ENCODE data around the gene ALG14.
"Not testable (repeated sequence)": the region's sequence is repeated elsewhere in the genome, so short reads cannot be mapped to it uniquely, and the experiment has no call there.

Gene ALG14

DNA sequence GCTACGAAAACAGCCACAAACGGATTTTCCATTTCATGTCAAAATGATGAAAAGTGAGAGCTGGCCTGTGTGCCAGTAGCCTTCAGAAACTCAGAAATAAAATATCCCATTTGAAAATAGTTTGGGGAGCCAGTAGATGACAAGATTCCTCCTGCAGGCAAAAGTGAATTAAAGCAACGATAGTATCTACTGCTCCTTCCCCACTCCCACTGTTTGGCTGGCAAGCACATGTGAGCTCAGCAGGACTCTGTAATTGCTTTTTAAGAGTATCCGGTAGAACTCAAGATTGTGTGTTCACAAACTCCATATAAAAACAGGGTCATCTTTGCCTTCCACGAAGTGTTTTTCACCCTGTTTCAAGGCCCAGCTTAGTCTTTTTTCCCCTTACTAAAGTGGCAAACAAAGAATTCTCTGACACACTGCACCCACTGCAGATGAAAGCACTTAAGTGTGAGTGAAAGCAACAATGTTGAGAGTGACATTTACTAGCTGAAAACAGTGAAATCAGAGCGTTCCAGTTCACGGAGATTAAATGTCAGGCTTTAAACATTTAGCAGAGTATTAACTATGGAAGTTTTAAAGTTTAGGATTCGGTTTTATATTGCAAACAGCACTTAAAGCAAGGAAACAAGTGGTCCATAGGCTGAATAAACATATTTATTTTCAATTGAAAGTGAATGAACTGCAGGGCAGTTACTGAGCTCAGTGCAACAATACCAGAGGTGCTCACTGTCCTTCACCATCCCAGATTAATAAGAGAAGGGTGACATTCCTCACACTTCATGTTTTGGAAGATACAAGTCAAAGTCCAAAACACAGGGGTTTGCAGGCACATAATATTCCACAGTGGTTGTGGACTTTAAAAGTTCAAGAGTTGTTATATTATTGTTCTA lies 70.0 kb downstream of the ALG14 start:
- DNase-seq = no peak

GRCh38 chr1:95002164-95002539 lies 70.6 kb downstream of the ALG14 start:
- DNase-seq = no peak

GRCh38 chr1:94999456-95000131 lies 73.2 kb downstream of the ALG14 start:
- no peak for DNase-seq

DNA sequence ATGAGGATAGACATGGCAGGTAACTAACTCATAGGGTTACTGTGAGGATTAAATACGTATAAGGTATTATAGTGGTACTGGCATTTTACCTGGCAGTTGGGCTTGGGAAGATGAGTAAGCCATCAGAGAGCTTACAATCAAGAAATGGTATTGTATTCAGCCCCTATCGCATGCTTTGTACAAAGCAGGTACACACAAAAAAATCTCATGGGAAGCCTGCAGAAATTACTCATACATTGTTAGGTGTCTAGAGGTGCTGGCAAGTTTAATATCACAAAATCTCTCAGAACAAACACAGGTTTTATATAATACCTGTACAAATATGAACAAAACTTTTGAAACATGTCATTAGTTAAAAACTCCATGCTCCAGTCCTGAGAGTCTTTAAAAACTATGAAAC lies 74.0 kb downstream of the ALG14 start:
- DNase-seq = no peak

- no peak for DNase-seq
Measured at GRCh38 chr1:94998114-94998513, 74.6 kb downstream of the ALG14 start.

DNA sequence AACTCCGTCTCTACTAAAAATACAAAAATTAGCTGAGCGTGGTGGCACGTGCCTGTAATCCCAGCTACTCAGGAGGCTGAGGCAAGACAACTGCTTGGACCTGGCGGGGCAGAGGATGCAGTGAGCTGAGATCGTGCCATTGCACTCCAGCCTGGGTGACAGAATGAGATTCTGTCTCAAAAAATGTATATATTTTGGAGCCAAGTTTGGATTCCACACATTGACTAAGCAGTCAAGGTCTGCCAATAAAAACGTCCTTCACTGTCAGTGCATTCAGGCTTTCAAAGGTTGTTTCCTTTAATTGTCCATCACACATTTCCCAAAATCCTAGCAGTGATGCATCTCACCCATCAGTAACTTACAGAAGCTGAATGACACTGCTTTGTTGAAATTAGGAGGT lies 77.2 kb downstream of the ALG14 start:
- not testable (repeated sequence) for DNase-seq

DNA sequence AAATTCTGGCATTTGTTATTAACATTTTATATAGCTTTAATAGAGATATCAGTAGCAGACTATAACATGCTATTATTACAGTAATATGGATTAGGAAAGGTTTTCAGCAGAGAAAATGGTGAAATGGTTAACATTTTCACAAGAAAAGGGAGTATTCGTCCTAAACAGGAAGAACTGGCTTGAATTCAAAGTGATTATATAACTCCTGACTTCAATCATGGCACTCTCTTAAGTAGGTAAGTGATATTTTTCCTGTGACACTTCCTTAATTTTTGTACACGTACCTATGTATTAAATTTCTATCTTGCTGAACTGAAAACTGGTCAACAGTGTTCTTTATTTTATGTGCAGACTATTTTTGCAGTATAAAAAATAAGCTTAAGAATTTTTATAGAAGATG lies 77.9 kb downstream of the ALG14 start:
- no peak for DNase-seq

DNA sequence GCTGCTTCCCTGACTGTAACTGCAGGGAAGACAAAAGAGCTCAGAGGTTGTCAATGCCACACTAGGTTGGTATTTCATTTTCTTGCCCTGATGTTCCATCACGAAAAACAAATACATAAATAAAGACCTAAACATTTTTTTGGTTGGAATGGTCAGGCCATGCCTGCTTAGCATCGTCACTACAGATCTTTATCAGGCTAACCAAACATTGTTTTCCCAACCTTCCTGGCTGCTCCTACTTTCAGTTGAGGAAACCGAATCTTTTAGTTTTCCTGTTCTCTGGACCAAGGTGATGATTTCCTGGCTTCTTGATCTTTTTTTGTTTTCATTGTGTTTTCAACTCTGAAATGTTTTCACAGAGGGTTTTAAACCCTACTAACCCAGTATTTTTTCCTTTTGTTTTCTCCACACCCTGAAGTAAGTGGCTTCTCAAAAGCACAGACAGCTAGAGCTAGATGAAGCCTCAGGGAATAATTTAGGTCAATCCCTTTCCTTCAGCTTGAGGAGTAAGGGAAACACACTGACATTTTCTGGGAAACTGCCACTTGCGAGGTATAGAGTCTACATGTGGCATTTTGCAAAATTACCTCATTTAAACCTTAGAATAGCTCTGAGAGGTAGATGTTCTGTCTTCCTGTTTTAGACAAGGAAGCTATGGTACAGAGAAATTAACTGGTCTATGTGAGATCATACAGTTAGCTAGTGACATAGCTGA lies 78.7 kb downstream of the ALG14 start:
- no peak for DNase-seq

DNA sequence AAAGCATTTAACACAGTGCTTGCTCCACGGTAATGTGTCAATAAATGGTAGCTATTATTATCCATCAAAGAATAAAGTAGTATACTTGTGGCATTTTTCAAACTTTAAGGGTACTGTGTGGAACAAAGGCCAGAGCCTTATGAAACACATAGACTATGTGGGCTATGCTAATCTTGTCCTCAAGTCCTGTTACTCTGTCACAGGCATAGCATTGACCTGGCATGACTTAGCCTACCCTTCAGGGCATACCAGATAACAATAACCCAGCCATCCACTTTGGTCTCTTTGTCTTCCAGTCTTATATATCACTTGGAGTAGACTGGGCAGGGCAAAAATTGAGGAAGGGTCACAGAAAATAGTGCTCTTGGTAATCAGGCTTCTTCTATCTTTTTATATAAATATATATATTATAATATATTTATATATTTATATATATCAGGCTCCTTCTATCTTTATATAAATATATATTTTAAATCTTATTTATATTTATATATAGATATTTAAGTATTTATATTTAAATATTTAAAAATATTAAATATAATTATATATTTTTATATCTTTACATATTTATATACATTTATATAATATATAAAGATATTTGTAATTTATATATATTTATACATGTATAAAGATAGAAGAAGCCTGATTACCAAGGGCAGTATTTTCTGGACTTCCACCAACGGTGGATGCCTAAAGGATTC lies 79.7 kb downstream of the ALG14 start:
- DNase-seq = no peak

DNA sequence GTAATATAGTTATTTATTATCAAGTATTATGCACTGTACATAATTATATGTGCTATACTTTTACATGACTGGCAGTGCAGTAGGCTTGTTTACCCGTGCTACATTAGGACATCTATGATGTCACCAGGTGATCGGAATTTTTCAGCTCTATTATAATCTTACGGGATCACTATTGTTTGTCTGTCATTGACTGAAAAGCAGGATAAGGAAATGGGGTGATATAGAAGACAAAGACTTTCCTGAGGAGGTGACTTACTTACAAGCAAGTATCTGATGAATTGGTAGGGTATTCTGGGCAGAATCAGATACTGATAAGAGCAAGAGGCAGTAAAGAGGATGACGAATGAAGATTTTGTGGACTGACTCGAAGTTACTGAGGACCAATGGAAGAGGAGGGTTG lies 80.6 kb downstream of the ALG14 start:
- no peak for DNase-seq

- no peak for DNase-seq
Measured at GRCh38 chr1:94989911-94990473, 82.8 kb downstream of the ALG14 start.

DNA sequence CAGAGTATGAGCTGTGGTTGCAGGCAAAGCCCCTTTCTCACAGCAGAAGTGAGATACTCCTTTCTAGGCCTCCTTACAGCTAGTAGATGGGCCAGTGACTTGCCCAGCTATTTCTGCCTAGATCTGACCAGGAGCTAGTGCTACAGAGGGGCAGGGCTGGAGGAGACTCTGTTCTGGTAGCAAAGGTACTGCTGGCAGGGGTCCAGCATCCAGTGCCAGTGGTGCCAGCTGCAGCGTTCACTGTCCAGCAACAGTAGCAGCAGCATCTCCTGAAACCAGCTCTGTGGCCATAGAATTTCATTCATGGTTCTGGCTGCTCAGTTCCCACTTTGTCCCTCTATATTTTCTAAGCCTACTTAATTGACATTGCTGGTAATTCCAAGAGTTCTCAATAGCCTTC lies 83.4 kb downstream of the ALG14 start:
- DNase-seq = no peak

GRCh38 chr1:94988356-94988755 lies 84.4 kb downstream of the ALG14 start:
- no peak for DNase-seq

GRCh38 chr1:94986783-94987182 lies 86.0 kb downstream of the ALG14 start:
- DNase-seq = no peak

GRCh38 chr1:94983171-94983739 lies 89.5 kb downstream of the ALG14 start:
- DNase-seq = no peak

DNA sequence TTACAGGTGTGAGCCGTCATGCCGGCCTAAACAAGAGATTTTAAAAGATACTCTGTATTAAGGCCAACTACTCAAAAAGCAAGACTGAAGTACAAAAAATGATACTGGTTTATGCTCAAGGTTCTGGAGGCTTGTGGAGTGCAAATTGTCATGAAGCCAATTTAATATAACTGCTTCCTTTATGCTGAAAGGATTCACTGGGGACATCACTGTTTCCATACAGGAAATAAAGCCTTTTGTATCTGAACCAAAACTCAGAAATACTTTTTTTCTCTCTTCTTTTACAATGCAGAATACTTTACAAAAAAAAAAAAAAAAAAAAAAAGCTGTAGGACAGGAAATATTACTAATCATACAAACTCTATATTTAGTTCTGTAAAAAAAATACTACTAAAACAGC lies 90.4 kb downstream of the ALG14 start:
- no peak for DNase-seq

- no peak for DNase-seq
Measured at GRCh38 chr1:94981575-94981973, 91.2 kb downstream of the ALG14 start.

DNA sequence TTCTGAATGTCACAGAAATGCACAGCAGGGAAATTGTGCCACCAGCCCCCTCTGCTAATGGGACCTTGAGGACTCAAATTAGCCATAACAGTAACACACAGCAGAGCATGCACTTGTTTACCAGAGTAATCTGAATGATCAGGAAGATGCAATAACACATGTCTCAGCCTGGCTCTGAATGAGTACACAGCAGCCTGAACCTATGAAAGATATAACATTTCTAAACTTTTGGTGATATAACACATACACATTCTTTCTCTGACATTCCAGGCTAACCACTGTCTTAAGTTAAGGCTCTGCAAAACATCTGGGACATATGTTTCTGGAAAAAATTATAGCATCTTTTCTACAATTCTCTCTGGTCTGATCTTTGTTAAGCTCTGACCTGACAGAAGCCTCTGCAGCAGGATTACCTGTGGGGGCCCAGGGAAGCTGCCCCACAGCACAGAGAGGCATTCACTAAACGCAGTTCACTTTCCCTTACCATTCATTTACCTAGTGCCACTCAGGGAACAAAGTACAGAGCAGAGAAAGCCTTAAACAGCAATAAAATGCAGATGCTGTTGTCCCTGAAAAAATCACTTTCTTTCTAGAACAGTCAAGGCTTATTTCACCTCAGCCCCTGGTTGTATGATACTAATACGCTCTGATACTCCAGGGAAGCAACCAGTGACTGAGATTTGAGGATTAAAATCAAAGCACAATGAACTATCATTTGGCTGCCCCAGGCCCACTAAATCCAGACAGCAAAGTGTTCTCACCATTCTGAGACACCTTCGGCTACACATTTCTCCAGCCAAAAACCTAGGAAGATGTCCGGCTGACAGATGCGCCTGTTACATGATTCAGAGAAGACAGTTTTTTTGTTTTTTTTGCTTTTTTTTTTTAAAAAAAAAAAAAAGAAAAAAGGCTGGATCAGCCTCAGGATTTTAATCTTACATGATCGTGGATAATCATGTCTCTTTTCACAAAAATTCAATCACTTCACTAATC lies 91.9 kb downstream of the ALG14 start:
- DNase-seq = no peak

- DNase-seq = no peak
Measured at GRCh38 chr1:94979656-94980581, 92.8 kb downstream of the ALG14 start.

- DNase-seq = no peak
Measured at GRCh38 chr1:94979131-94979530, 93.6 kb downstream of the ALG14 start.

Data from NCI-H1436 treated with DMSO at 0.1 percent for 48 hours (cell line).